Stimulated activated CD4-positive, alpha-beta T cell treated with anti-CD3 and anti-CD28 coated beads, Interleukin-1b, Interleukin-23, amount 100 ng/mL, for 1 hour (primary cell): ENCODE measurements around the gene ZBTB20.

ENCODE experiments used
- DNase-seq, 2 donors: peaks; one replicate each; pipeline ENCODE4 v3.0.0-alpha.2; 2020; ENCODE audit warnings: low read depth in 2 of 2

The ZBTB20 gene

GRCh38 chr3:114538211-114538610 is 608.9 kb downstream of the ZBTB20 start:
- no peak for DNase-seq

- DNase-seq, result no peak
These were observed 618.6 kb downstream of the ZBTB20 start for GRCh38 chr3:114528517-114528916.

GRCh38 chr3:114527036-114527644 is 619.9 kb downstream of the ZBTB20 start:
- DNase-seq, result no peak

DNA sequence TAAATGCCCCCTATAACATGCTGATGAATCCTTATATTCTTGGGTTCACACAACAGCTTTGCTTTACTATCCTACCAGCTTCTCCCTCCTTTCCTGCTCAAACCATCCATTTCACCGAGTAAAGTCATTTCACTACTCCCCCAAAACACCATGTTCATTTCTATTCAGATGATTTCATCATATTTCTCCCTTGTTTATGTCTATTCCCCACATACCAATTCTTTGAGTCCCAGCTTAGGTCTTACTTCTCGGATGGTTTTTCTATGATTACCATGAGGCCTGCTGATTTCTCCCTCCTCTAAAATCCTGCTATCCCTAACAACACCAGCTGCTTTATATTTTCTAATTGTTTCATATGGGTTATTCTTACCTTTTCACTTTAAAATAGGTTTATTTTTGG is 621.8 kb downstream of the ZBTB20 start:
- no peak for DNase-seq

DNA sequence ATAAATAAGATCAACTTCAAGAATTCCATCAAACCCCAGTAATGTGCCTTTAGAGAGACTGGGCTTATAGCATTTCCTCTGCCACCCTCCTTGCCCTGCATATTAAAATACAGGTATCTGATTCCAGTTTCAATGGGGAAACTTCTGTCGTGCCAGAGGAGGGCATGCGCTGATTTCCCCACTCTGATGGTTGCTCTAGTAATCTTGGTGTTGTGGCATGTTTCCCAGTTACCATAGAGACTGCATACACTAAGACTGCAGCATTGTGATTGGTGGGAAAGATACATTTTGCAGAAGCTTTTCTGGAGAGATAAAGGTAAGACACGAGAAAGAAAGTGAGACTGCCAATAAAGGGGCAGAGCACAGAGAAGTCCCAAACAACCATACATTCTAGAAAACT is 627.7 kb downstream of the ZBTB20 start:
- no peak for DNase-seq

DNA sequence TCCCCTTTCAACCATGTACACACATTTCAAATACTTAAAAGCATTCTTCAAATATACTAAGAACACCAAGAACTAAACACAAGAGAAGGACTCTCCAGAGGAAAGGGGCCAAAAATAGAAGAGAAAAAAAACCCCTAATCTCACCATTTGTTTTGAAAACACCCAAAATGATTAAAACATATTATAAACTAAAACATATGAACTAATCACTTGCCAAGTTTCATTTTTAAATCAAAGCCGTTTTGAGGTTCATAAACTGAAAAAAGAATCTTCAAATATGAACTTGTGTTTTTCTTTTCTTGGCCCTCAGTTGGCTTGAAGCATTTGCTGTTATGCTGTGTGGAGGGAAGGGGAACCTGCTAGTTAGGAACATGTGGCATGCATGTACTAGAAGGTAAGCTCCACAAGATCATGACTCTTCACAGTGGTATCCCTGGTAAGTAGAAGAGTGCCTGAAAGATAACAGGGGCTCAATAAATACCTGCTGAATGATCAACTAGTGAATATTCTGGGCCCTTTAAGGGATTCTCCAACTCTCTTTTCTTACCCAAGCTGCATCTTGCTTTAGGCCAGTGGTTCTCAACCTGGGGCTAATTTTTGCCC is 628.8 kb downstream of the ZBTB20 start:
- no peak for DNase-seq

- no peak for DNase-seq
These were observed 636.9 kb downstream of the ZBTB20 start for GRCh38 chr3:114510201-114510600.

DNA sequence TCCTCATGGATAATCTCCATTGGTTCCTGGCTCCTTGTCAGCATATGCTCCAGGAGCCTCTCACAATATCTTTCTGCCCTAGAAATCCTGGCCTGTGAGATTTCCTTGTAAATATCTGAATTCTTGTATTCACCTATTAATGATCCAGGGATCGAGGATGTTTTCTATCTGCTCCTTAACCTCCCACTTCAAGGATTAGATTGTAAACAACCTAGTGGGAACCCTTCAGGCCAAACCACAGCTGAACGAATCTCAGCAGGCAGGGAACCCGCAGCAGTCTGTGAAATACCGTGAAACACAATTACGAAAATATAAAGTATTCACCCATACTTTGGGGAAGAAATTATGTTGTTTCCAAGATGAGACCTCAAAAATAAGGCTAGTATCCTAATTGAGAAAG is 637.3 kb downstream of the ZBTB20 start:
- no peak for DNase-seq

GRCh38 chr3:114508976-114509375 is 638.1 kb downstream of the ZBTB20 start:
- no peak for DNase-seq

- no peak for DNase-seq
These were observed 638.9 kb downstream of the ZBTB20 start for GRCh38 chr3:114508208-114508607.

- DNase-seq, result no peak
These were observed 640.3 kb downstream of the ZBTB20 start for GRCh38 chr3:114506591-114507300.

GRCh38 chr3:114504941-114505628 is 642.0 kb downstream of the ZBTB20 start:
- no peak for DNase-seq

DNA sequence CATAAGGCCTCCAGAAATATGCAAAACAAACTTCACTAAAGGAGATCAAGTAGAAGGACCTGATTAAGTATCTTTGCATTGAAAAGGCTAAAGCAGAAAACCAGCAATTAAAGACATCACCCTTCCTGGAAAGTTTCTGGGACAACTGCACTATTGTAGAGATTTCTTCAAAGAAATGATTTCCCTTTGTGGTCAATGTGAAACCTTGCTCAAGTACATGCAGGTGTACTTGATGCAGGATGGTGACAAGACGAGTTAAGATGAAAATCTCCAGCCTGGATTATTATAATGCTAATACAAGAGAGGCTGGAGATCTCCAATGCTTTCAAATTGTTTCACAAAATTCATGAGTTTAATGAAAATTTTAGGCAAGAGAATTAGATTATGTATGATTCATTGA is 644.9 kb downstream of the ZBTB20 start:
- DNase-seq, result no peak

DNA sequence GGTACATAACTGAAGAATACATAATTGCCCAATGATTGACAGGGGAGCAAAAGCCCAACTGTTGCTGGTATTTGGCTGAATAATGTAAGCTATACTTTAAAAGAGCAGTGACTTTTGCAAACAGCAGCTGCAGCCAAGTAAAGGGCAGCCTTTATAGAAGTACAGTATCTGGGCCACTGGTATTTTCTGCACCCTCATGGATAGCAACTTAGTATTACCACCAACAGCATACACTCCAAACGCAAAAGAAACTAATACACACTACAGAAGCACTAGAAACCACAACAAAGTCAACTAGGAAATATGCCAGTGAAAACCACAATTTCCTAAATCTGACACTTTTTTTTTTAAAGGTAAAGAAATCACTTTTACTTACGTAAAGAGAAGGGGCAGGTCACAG is 647.1 kb downstream of the ZBTB20 start:
- no peak for DNase-seq

GRCh38 chr3:114498539-114499370 is 648.3 kb downstream of the ZBTB20 start:
- no peak for DNase-seq

GRCh38 chr3:114496874-114497273 is 650.2 kb downstream of the ZBTB20 start:
- no peak for DNase-seq

GRCh38 chr3:114496466-114496865 is 650.6 kb downstream of the ZBTB20 start:
- DNase-seq, result no peak

- no peak for DNase-seq
These were observed 651.1 kb downstream of the ZBTB20 start for GRCh38 chr3:114496021-114496434.

GRCh38 chr3:114494498-114494897 is 652.6 kb downstream of the ZBTB20 start:
- no peak for DNase-seq

GRCh38 chr3:114490829-114491228 is 656.3 kb downstream of the ZBTB20 start:
- no peak for DNase-seq

GRCh38 chr3:114487502-114487901 is 659.6 kb downstream of the ZBTB20 start:
- no peak for DNase-seq

DNA sequence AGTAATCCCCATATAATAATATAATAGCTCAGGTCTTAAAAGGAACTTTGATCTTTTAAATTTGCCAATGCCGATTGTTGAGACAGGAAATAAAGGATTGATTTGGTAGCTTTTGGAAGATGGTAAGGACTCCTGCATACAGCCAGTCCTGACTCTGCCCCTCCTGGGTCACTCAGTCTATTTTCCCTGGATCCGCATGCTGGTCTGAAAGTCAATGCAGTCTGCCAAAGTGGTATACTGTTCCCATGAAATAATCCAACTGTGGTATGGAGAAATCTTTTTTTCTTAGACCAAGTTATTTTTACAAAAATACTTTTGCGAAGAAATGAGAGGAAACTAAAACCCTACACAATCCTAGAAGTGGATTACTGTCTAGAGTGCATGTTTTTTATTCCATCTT is 662.2 kb downstream of the ZBTB20 start:
- DNase-seq, result no peak
